PC-3 (cell line): ENCODE measurements around the gene PACRGL.

Experiments
- CTCF ChIP-seq: fragments of 300-600 bp; sonication (generic); conservative IDR thresholded peaks from 2 replicates; pipeline ENCODE4 v1.5.1; 2017; ENCODE audit warnings: antibody characterized with exemption, low read depth, mild to moderate bottlenecking, low read length
- EZH2 ChIP-seq: fragments of 300-600 bp; sonication (generic); IDR thresholded peaks from one replicate; pipeline ENCODE4 v1.6.1; 2017; ENCODE audit warnings: antibody characterized with exemption, mild to moderate bottlenecking, low read length; ENCODE audit not compliant: unreplicated experiment
- EZH2phosphoT487 ChIP-seq: fragments of 300-600 bp; sonication (generic); IDR thresholded peaks from 2 replicates; pipeline ENCODE4 v1.6.1; 2018; ENCODE audit warnings: mild to moderate bottlenecking, antibody characterized with exemption, low read length, borderline replicate concordance

- TF ChIP-seq CTCF (no peak), EZH2 (no peak), EZH2phosphoT487 (no peak)
These were observed 23.2 kb downstream of the PACRGL start for GRCh38 chr4:20723463-20723862.
